Measurements from ENCODE around the gene MALRD1.

The MALRD1 gene

GRCh38 chr10:19782430-19783089 is 734.0 kb downstream of the MALRD1 start:
- no peak for DNase-seq (ENCODE audit: low spot score)
- no peak for TF ChIP-seq CTCF (IDR thresholded peaks at IDR 0.05; ENCODE audit: extremely low read depth, missing control alignments)

- TF ChIP-seq CTCF (IDR thresholded peaks at IDR 0.05; ENCODE audit: extremely low read depth, missing control alignments), result no peak
- no peak for DNase-seq (ENCODE audit: low spot score)
Observed at GRCh38 chr10:19783721-19784120, 735.1 kb downstream of the MALRD1 start.
